Activated CD4-positive, alpha-beta T cell treated with anti-CD3 and anti-CD28 coated beads, Interleukin-2, amount 10 ng/mL, durations not matched to agents 24 days and 14 days (primary cell): Measurements from ENCODE around the gene CRMP1. TPM values are rescaled to one million over a fixed set of nuclear protein-coding genes. Genes with fewer than 3 reads are reported as not detected.

Experiments
- DNase-seq: peaks from one replicate; pipeline ENCODE4 v3.0.0; 2022
- H3K27ac Mint-ChIP-seq: one replicate; pipeline ENCODE4 v1.8.0; 2022; ENCODE audit warnings: mild to moderate bottlenecking, mixed read lengths
- H3K27me3 Mint-ChIP-seq: one replicate; pipeline ENCODE4 v1.8.0; 2022; ENCODE audit warnings: mixed read lengths
- H3K36me3 Mint-ChIP-seq: one replicate; pipeline ENCODE4 v1.8.0; 2022; ENCODE audit warnings: low read depth, mild to moderate bottlenecking, mixed read lengths
- H3K4me1 Mint-ChIP-seq: one replicate; pipeline ENCODE4 v1.8.0; 2021; ENCODE audit warnings: mixed read lengths
- H3K4me3 Mint-ChIP-seq: one replicate; pipeline ENCODE4 v1.8.0; 2022; ENCODE audit warnings: mild to moderate bottlenecking, moderate library complexity, mixed read lengths
- H3K9me3 Mint-ChIP-seq: one replicate; pipeline ENCODE4 v1.8.0; 2021; ENCODE audit warnings: mixed read lengths
- intact Hi-C: fragments of 100-400 bp; cut with micrococcal nuclease; formaldehyde crosslinking; loops from one replicate; pipeline ENCODE4 v1.15.1; 2023
- total RNA-seq: library from RNA; stranded (reverse); gene quantifications from 2 replicates; pipeline ENCODE4 v1.2.3, GENCODE V29; 2022

The CRMP1 gene
- total RNA-seq, 1 donor from 2014 or later = not detected

DNA sequence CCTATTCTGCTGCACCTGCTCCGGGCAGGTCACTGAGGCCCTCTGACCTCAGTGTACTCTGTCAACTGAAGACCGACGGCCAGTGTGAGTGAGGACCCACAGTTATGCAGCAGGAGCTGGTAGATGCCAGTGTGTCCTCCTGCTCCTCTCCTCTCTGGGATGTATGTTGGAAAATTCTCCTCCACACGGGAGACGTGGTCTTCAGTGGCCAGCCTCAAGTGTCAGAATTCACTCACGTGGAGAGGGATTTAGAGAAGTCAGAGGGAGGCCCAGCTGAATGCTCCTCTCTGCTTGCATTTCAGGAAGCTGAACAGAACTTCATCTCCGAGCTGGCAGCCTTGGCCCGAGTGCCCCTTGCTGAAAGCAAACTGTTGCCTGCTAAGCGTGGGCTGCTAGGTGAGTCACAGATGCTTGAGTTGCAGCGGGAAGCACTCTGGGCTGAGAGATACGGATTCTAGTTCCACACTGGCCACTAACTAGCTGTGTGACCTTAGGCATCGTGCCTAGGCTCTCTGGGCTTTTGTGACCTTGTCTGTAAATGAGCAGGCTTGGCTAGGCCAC is 83.6 kb downstream of the CRMP1 start:
- Mint-ChIP-seq H3K27ac (no peak overlapping the region), H3K36me3 (no peaks in the 10 kb centered on the region), H3K27me3 (no peaks in the 10 kb centered on the region), H3K4me3 (no peak overlapping the region), H3K4me1 (no peaks in the 10 kb centered on the region), H3K9me3 (no peaks in the 10 kb centered on the region)
- intact Hi-C loops = no loop called here
- DNase-seq = no peak

DNA sequence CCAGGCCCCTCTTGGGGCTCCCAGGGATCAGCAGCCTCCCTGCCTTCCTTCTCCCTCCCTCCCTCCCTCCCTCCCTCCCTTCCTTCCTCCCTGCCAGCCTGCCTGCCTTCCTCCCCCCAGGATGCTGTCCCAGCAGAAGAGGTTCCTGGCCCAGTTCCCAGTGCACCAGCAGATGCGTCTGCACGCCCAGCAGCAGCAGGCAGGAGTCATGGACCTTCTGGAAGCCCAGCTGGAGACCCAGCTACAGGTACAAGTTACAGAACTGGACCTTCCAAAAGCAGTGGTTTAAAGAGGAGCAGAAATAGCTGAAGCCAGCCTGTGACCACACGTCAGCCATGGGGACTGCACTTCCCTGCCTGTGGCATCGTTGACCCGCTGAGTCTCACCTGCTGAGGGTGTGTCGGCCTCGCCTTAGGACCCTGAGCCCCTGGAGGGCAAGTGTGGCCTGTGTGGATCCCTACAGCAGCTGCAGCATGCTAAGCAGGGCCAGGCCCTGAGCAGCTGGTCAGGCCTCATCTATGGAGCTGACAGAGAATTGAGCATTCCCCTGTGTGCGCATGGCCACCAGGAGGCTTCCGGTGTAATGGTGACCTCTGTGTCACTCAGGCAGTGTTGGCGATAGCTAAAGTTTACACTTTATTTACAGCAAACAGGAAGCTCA is 84.7 kb downstream of the CRMP1 start:
- no peak for DNase-seq
- H3K9me3 Mint-ChIP-seq = no peaks in the 10 kb centered on the region
- intact Hi-C loops = no loop called here
- no peak overlapping the region for H3K4me3 Mint-ChIP-seq
- no peaks in the 10 kb centered on the region for H3K4me1 Mint-ChIP-seq
- H3K27ac Mint-ChIP-seq = no peak overlapping the region
- no peaks in the 10 kb centered on the region for H3K27me3 Mint-ChIP-seq
- H3K36me3 Mint-ChIP-seq = no peaks in the 10 kb centered on the region

DNA sequence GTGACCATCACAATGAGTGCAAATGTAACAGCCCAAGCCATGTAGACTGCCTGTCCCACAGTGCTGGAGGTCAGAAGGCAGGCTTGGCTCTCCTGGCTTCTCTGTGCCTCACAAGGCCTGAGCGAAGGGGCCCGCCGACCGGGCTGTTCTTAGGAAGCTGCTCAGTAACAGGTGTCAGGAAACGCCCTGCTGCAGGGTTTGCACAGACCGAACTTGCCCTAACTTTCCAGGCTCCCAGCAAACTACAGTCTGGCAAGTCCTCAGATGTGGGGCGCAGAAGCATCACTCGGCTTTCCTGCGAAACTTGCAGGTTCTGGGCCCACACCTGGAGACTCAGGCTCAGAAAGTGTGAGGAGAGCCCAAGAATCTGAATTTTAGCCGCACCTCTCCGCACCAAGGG is 87.6 kb downstream of the CRMP1 start:
- H3K4me3 Mint-ChIP-seq = no peak overlapping the region
- H3K4me1 Mint-ChIP-seq = no peaks in the 10 kb centered on the region
- H3K27ac Mint-ChIP-seq = no peak overlapping the region
- H3K9me3 Mint-ChIP-seq = no peaks in the 10 kb centered on the region
- no peak for DNase-seq
- no peaks in the 10 kb centered on the region for H3K27me3 Mint-ChIP-seq
- no peaks in the 10 kb centered on the region for H3K36me3 Mint-ChIP-seq
- intact Hi-C loops = no loop called here

DNA sequence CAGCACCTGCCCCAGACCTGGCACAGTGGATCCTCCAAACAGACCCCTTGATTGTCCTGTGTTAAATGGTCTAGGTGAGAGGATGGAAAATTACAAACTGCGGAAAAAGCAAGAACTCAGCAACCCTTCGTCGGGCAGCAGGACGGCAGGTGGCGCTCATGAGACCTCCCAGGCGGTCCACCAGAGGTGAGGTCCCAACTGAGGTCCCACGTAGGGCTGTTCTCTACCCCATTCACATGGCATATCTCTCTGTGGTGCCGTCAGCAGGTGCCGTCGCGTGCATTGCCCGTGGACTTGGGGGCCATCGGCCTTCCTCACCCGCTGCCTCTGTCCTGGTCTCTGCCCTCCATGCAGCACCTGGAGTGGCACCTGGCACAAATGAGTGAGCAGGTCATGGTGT is 88.2 kb downstream of the CRMP1 start:
- Mint-ChIP-seq H3K4me1 (no peaks in the 10 kb centered on the region), H3K9me3 (no peaks in the 10 kb centered on the region), H3K36me3 (no peaks in the 10 kb centered on the region), H3K4me3 (no peak overlapping the region), H3K27ac (no peak overlapping the region), H3K27me3 (no peaks in the 10 kb centered on the region)
- intact Hi-C loops = no loop called here
- DNase-seq = no peak

DNA sequence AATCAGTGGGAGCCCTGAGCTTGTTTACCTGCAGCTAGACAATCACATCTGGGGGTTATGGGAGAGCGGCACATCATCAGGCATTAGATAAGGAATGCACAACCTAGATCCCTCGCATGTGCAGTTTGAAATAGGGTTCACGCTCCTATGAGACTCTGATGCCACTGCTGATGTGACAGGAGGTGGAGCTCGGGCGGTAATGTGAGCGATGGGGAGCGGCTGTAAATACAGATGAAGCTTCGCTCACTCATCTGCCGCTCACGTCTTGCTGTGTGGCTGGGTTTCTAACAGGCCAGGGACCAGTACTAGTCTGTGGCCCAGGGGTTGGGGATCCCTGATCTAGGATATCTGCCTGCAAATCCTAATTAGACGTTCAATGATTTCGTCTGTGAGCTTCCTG is 90.3 kb downstream of the CRMP1 start:
- H3K36me3 Mint-ChIP-seq = no peaks in the 10 kb centered on the region

DNA sequence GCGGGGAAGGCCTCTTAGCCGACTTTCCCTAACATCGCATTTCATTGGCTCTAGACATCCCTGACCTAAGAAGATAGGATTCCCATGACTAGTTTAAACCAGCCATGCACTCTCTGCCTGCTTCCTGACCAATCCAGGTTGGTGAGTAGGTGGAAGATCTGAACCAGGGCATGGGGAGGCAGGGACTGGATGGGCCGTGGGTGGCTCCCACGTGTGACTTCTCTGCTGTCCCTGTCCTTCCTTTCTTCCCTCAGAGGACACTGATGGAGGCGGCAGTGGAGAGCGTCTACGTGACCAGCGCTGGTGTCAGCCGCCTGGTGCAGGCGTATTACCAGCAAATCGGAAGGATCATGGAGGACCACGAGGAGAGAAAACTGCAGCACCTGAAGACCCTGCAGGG is 91.2 kb downstream of the CRMP1 start:
- DNase-seq = no peak
- Mint-ChIP-seq H3K36me3 (no peaks in the 10 kb centered on the region), H3K4me1 (no peaks in the 10 kb centered on the region), H3K4me3 (no peak overlapping the region), H3K27me3 (no peaks in the 10 kb centered on the region), H3K9me3 (no peaks in the 10 kb centered on the region), H3K27ac (no peak overlapping the region)
- intact Hi-C loops = no loop called here

More for the DNA sequence above, 90.3 kb downstream of the CRMP1 start:
- Mint-ChIP-seq H3K27ac (no peak overlapping the region), H3K27me3 (no peaks in the 10 kb centered on the region), H3K9me3 (no peaks in the 10 kb centered on the region), H3K4me1 (no peaks in the 10 kb centered on the region), H3K4me3 (no peak overlapping the region)
- DNase-seq = no peak
- intact Hi-C loops = no loop called here

DNA sequence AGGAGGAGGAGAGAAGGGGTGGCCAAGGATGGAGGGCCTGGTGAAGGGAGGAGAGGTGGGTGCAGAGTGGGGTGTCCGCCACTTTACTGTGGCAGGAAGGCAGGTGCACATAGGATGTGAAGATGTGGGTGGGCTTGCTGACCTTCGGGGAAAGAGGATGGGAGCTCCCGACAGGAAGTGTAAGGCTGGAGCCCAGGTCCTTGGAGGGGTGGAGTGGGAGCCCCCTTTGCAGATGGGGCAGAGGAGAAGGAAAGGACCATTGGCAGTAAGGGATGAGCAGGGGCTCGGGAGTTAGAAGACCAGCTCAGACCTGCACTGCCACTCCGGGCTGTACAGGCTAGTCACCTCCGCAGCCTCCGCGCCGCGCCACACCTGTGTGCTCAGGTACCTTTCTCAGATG is 92.4 kb downstream of the CRMP1 start:
- H3K9me3 Mint-ChIP-seq = no peaks in the 10 kb centered on the region
- H3K27me3 Mint-ChIP-seq = no peaks in the 10 kb centered on the region
- no peak for DNase-seq
- H3K4me3 Mint-ChIP-seq = no peak overlapping the region
- no peaks in the 10 kb centered on the region for H3K36me3 Mint-ChIP-seq
- H3K4me1 Mint-ChIP-seq = no peaks in the 10 kb centered on the region
- intact Hi-C loops = no loop called here
- H3K27ac Mint-ChIP-seq = no peak overlapping the region

DNA sequence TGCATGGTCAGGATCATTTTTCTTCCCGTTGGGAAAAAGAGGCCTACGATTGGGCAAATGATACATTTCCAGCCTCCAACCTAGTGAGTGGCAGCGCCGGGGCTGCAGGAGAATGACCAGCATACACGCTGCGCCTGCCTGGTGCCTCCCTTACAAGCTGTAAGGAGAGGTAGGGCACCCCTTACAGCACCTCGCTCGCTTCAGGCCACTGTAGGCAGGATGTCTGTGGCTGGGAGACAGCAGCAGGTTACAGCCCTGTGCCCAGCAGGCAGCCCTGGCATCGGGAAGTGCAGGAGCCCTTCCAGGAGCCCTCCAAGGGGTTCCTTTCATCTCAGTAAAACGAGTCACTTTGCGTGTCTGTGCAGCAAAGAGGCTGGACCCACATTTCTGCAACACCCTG is 93.5 kb downstream of the CRMP1 start:
- intact Hi-C loops = no loop called here
- H3K27me3 Mint-ChIP-seq = no peaks in the 10 kb centered on the region
- no peak overlapping the region for H3K4me3 Mint-ChIP-seq
- H3K9me3 Mint-ChIP-seq = no peaks in the 10 kb centered on the region
- H3K4me1 Mint-ChIP-seq = no peaks in the 10 kb centered on the region
- H3K36me3 Mint-ChIP-seq = no peaks in the 10 kb centered on the region
- DNase-seq = no peak
- no peak overlapping the region for H3K27ac Mint-ChIP-seq

DNA sequence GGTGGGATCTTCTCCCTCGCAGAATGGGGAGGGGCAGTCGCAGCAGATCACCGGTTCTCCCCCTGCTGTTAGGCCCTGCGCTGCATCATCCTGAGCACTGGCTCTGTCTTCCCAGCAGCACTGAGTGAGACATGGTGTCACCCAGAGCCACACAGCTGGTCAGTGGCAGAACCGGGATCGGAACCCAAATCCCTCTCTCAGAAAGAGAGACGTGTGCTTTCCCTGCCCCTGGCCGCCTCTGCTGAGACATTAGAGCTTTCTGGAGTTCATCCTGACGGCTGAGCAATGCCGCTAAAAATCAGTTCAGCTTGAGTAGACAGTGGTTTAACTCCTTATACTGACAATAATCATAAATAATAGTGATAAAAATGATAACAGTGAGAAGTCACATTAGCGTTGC is 93.9 kb downstream of the CRMP1 start:
- intact Hi-C loops = no loop called here
- no peaks in the 10 kb centered on the region for H3K9me3 Mint-ChIP-seq
- H3K27me3 Mint-ChIP-seq = no peaks in the 10 kb centered on the region
- DNase-seq = no peak
- no peak overlapping the region for H3K27ac Mint-ChIP-seq
- no peaks in the 10 kb centered on the region for H3K36me3 Mint-ChIP-seq
- H3K4me1 Mint-ChIP-seq = no peaks in the 10 kb centered on the region
- H3K4me3 Mint-ChIP-seq = no peak overlapping the region

DNA sequence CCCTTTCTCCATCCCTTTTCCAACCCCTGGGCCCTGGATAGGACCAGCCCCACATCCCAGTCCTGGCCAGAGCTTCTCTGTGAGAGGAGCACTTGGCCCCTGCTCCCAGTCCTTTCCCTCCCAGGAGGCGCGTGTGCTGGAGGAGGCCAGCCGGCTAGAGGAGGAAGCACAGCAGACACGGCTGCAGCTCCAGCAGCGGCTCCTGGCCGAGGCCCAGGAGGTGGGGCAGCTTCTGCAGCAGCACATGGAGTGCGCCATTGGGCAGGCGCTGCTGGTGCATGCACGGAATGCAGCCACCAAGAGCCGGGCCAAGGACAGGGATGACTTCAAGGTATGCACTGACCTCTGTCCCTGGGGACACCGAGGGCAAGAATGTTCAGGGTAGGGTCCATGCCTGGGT is 94.4 kb downstream of the CRMP1 start:
- intact Hi-C loops = no loop called here
- Mint-ChIP-seq H3K36me3 (no peaks in the 10 kb centered on the region), H3K9me3 (no peaks in the 10 kb centered on the region), H3K4me3 (no peak overlapping the region), H3K27ac (no peak overlapping the region), H3K27me3 (no peaks in the 10 kb centered on the region), H3K4me1 (no peaks in the 10 kb centered on the region)
- DNase-seq = no peak

DNA sequence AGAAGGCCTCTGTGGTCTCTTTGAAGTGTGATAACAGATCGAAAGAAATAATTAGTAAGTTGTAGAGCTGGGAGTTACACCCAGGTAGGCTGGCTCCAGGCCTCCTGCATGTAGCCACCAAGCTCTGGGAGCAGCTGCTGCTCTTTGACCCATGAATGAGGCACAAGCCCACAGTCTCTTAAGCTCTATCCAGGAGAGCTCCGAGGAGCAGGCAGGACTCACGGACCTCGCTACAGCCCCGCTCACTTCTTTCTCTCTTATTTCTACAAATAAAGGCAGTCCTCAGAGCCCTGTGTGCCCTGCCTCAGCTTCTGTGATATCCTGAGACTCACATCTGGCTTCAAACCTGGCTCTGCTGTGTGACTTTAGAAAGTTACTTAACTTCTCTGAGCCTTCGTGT is 95.0 kb downstream of the CRMP1 start:
- intact Hi-C loops = no loop called here
- H3K4me1 Mint-ChIP-seq = no peaks in the 10 kb centered on the region
- no peak overlapping the region for H3K27ac Mint-ChIP-seq
- no peak for DNase-seq
- no peaks in the 10 kb centered on the region for H3K27me3 Mint-ChIP-seq
- H3K36me3 Mint-ChIP-seq = no peaks in the 10 kb centered on the region
- H3K9me3 Mint-ChIP-seq = no peaks in the 10 kb centered on the region
- H3K4me3 Mint-ChIP-seq = no peak overlapping the region

DNA sequence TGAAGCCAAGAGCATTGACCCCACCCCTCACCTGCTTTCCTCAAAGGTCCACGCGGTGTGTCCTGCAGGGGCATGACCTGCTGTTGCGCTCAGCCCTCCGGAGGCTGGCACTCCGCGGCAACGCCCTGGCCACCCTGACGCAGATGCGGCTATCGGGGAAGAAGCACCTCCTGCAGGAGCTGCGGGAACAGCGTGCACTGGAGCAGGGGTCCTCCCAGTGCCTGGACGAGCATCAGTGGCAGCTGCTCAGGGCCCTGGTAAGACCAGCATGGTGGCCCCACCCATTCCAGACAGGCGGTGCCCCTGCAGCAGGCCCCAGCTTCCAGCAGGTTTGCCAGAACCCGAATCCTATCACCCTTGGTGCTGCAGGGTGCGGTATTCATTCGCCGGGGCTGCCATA is 95.9 kb downstream of the CRMP1 start:
- H3K4me1 Mint-ChIP-seq = no peaks in the 10 kb centered on the region
- no peak for DNase-seq
- no peaks in the 10 kb centered on the region for H3K36me3 Mint-ChIP-seq
- H3K27ac Mint-ChIP-seq = no peak overlapping the region
- intact Hi-C loops = no loop called here
- H3K27me3 Mint-ChIP-seq = no peaks in the 10 kb centered on the region
- no peak overlapping the region for H3K4me3 Mint-ChIP-seq
- H3K9me3 Mint-ChIP-seq = no peaks in the 10 kb centered on the region

DNA sequence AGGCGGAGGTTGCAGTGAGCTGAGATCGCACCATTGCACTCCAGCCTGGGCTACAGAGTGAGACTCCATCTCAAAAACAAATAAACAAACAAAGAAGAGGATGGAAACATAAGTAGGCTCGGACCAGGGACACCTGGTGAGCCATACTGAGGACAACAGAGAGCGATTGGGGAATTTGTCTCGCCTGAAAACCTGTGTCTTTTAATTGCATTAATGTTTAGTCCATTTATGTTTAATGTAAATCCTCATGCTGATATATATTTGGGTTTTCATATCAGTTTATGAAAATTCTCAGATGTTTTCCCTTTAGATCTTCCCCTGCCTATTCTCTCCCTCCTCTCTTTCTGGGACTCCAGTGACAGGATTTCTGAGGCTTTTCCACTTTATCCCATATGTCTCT is 97.3 kb downstream of the CRMP1 start:
- Mint-ChIP-seq H3K27me3 (no peaks in the 10 kb centered on the region), H3K4me1 (no peaks in the 10 kb centered on the region), H3K27ac (no peak overlapping the region), H3K9me3 (no peaks in the 10 kb centered on the region), H3K36me3 (no peaks in the 10 kb centered on the region), H3K4me3 (no peak overlapping the region)
- no peak for DNase-seq
- intact Hi-C loops = no loop called here

DNA sequence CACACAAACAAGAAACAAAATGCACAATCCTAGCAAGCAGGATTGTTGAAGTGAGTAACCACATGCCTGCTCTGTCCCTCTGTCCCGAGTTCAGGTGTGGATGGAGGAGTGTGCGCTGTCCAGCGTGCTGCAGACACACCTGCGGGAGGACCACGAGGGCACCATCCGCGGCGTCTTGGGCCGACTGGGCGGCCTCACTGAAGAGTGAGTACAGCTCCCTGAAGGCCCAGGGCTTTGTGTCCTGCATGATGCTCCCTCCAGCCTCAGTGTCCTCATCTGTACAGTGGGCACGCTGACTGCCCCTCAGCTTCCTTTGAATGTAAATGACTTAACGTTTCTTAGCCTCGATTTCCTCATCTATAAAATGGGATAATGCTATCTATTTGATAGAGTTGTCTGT is 99.4 kb downstream of the CRMP1 start:
- intact Hi-C loops = no loop called here
- Mint-ChIP-seq H3K27ac (no peak overlapping the region), H3K4me1 (no peaks in the 10 kb centered on the region), H3K4me3 (no peak overlapping the region), H3K36me3 (no peaks in the 10 kb centered on the region), H3K9me3 (no peaks in the 10 kb centered on the region), H3K27me3 (no peaks in the 10 kb centered on the region)
- DNase-seq = no peak

DNA sequence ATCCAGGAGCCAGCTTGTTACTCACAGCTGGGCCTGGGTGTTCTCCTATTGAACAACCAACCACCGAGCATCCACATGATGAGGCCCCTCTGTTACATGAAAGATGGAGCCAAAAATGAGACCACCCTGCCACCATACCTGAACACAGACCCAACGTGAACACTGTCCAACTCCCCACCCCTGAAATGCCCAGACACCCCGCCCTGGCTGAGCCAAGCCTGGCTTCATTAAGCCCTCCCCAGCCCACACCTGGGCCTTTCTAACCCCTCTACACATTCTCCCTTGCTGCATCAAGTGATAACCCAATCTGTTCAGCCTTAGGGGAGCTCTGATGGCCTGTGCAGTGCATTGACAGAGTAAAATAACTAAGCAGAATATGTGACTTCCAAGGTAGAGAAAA is 101.2 kb downstream of the CRMP1 start:
- DNase-seq = no peak
- Mint-ChIP-seq H3K36me3 (no peaks in the 10 kb centered on the region), H3K27me3 (no peaks in the 10 kb centered on the region), H3K4me3 (no peak overlapping the region), H3K27ac (no peak overlapping the region), H3K9me3 (no peaks in the 10 kb centered on the region), H3K4me1 (no peaks in the 10 kb centered on the region)
- intact Hi-C loops = no loop called here
